MM.1S (cell line): ENCODE results near the gene TMEM114.

Experiments used
- CTCF ChIP-seq: fragments of 300-600 bp; sonication (generic); IDR thresholded peaks from 2 replicates; pipeline ENCODE4 v1.5.1; 2016; ENCODE audit warnings: antibody characterized with exemption, low read length, mixed read lengths
- EZH2 ChIP-seq: fragments of 300-600 bp; sonication (generic); optimal IDR thresholded peaks from 2 replicates; pipeline ENCODE3; 2017; ENCODE audit warnings: low read depth, mild to moderate bottlenecking, antibody characterized with exemption, low read length, mixed read lengths

GRCh38 chr16:8639694-8640093 lies 49.4 kb upstream of the TMEM114 start:
- no peak for TF ChIP-seq EZH2
- TF ChIP-seq CTCF: no peak
